Measurements from ENCODE around the gene SAMD13.

SAMD13 gene

GRCh38 chr1:84293766-84294165 lies 7.7 kb upstream of the SAMD13 start:
- no peaks in the 10 kb centered on the region for H3K9me2 ChIP-seq (replicated peaks; ENCODE audit: control insufficient read depth, low read length)
- H3K9me3 ChIP-seq (ENCODE audit: control insufficient read depth, insufficient read depth, low read length) = peaks cover 11% of the 10 kb centered on the region; the same call in 1 of the 2 replicates
- H3K4me2 ChIP-seq (ENCODE audit: low read length) = no peak overlapping the region
- H3K36me3 ChIP-seq (ENCODE audit: control insufficient read depth, low read length) = peaks cover 3% of the 10 kb centered on the region; the same call in 1 of the 2 replicates
- H3K79me2 ChIP-seq (ENCODE audit: control insufficient read depth, low read length) = peaks cover 3% of the 10 kb centered on the region; the same call in 1 of the 2 replicates
- no peak overlapping the region for H3K4me3 ChIP-seq (ENCODE audit: low read length)
- H3K27me3 ChIP-seq (ENCODE audit: control insufficient read depth, low read length) = no peaks in the 10 kb centered on the region
- H3K27ac ChIP-seq (ENCODE audit: low read depth, low read length) = no peak overlapping the region
- H4K20me1 ChIP-seq (ENCODE audit: control insufficient read depth, insufficient read depth, low read depth, low read length) = no peaks in the 10 kb centered on the region
- TF ChIP-seq CTCF (IDR thresholded peaks at IDR 0.05; ENCODE audit: low read depth, low read length, poor library complexity, severe bottlenecking) = no peak
- no peak for TF ChIP-seq EZH2phosphoT487 (IDR thresholded peaks at IDR 0.05; ENCODE audit: borderline replicate concordance, low read length)
- H3K4me1 ChIP-seq (ENCODE audit: control insufficient read depth, low read length) = peaks cover 17% of the 10 kb centered on the region
- H3F3A ChIP-seq (ENCODE audit: control insufficient read depth, insufficient read depth) = peaks cover 4% of the 10 kb centered on the region

GRCh38 chr1:84294751-84295150 lies 6.8 kb upstream of the SAMD13 start:
- H3K27ac ChIP-seq (ENCODE audit: low read depth, low read length) = no peak overlapping the region
- no peak overlapping the region for H3K4me3 ChIP-seq (ENCODE audit: low read length)
- H3K79me2 ChIP-seq (ENCODE audit: control insufficient read depth, low read length) = peaks cover 8% of the 10 kb centered on the region
- H3K9me2 ChIP-seq (replicated peaks; ENCODE audit: control insufficient read depth, low read length) = no peaks in the 10 kb centered on the region
- no peaks in the 10 kb centered on the region for H3K27me3 ChIP-seq (ENCODE audit: control insufficient read depth, low read length)
- peaks cover 4% of the 10 kb centered on the region for H3F3A ChIP-seq (ENCODE audit: control insufficient read depth, insufficient read depth)
- H3K4me2 ChIP-seq (ENCODE audit: low read length) = no peak overlapping the region
- H3K4me1 ChIP-seq (ENCODE audit: control insufficient read depth, low read length) = peaks cover 23% of the 10 kb centered on the region
- H3K9me3 ChIP-seq (ENCODE audit: control insufficient read depth, insufficient read depth, low read length) = peaks cover 9% of the 10 kb centered on the region; the same call in 1 of the 2 replicates
- H4K20me1 ChIP-seq (ENCODE audit: control insufficient read depth, insufficient read depth, low read depth, low read length) = no peaks in the 10 kb centered on the region
- peaks cover 3% of the 10 kb centered on the region; the same call in 1 of the 2 replicates for H3K36me3 ChIP-seq (ENCODE audit: control insufficient read depth, low read length)
- no peak for TF ChIP-seq CTCF (IDR thresholded peaks at IDR 0.05; ENCODE audit: low read depth, low read length, poor library complexity, severe bottlenecking)
- TF ChIP-seq EZH2phosphoT487 (IDR thresholded peaks at IDR 0.05; ENCODE audit: borderline replicate concordance, low read length) = no peak

- H3K36me3 ChIP-seq (ENCODE audit: control insufficient read depth, low read length) = peaks cover 3% of the 10 kb centered on the region; the same call in 1 of the 2 replicates
- H3K4me2 ChIP-seq (ENCODE audit: low read length) = peak overlapping the region; percentile 78
- peaks cover 9% of the 10 kb centered on the region; the same call in 1 of the 2 replicates for H3K9me3 ChIP-seq (ENCODE audit: control insufficient read depth, insufficient read depth, low read length)
- TF ChIP-seq EZH2phosphoT487 (IDR thresholded peaks at IDR 0.05; ENCODE audit: borderline replicate concordance, low read length) = no peak
- TF ChIP-seq CTCF (IDR thresholded peaks at IDR 0.05; ENCODE audit: low read depth, low read length, poor library complexity, severe bottlenecking) = no peak
- peaks cover 50% of the 10 kb centered on the region for H3K4me1 ChIP-seq (ENCODE audit: control insufficient read depth, low read length)
- H3K79me2 ChIP-seq (ENCODE audit: control insufficient read depth, low read length) = peaks cover 18% of the 10 kb centered on the region
- H4K20me1 ChIP-seq (ENCODE audit: control insufficient read depth, insufficient read depth, low read depth, low read length) = no peaks in the 10 kb centered on the region
- peaks cover 9% of the 10 kb centered on the region for H3F3A ChIP-seq (ENCODE audit: control insufficient read depth, insufficient read depth)
- H3K4me3 ChIP-seq (ENCODE audit: low read length) = peak overlapping the region; percentile 95
- peak overlapping the region; percentile 81 for H3K27ac ChIP-seq (ENCODE audit: low read depth, low read length)
- no peaks in the 10 kb centered on the region for H3K9me2 ChIP-seq (replicated peaks; ENCODE audit: control insufficient read depth, low read length)
- H3K27me3 ChIP-seq (ENCODE audit: control insufficient read depth, low read length) = no peaks in the 10 kb centered on the region
Measured at GRCh38 chr1:84297546-84298244, 3.8 kb upstream of the SAMD13 start.
